HG03103 (cell line): ENCODE measurements around the gene STAP1.
"Not testable (repeated sequence)": the region's sequence is repeated elsewhere in the genome, so short reads cannot be mapped to it uniquely, and the experiment has no call there.

Source experiments
- ATAC-seq: cut with Tn5 transposase; IDR thresholded peaks from one replicate; pipeline ENCODE4 v1.9.1; 2021; ENCODE audit warnings: low read depth; ENCODE audit not compliant: unreplicated experiment

Gene STAP1, protein sequence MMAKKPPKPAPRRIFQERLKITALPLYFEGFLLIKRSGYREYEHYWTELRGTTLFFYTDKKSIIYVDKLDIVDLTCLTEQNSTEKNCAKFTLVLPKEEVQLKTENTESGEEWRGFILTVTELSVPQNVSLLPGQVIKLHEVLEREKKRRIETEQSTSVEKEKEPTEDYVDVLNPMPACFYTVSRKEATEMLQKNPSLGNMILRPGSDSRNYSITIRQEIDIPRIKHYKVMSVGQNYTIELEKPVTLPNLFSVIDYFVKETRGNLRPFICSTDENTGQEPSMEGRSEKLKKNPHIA

GRCh38 chr4:67558493-67558892 lies at the start of gene STAP1:
Gene STAP1, plus strand, starts transcription at chr4:67558727. Its CDS starts 83 bp downstream, at chr4:67558810.
- peak; percentile 59 for ATAC-seq

- no peak for ATAC-seq
Measured at GRCh38 chr4:67512501-67512900, 46.0 kb upstream of the STAP1 start.

- ATAC-seq = no peak
Measured at GRCh38 chr4:67520141-67520540, 38.4 kb upstream of the STAP1 start.

GRCh38 chr4:67521506-67521905 lies 37.0 kb upstream of the STAP1 start:
- ATAC-seq = peak; percentile 71

GRCh38 chr4:67522230-67522629 lies 36.3 kb upstream of the STAP1 start:
- no peak for ATAC-seq

GRCh38 chr4:67522851-67523671 lies 35.5 kb upstream of the STAP1 start:
- ATAC-seq = no peak

DNA sequence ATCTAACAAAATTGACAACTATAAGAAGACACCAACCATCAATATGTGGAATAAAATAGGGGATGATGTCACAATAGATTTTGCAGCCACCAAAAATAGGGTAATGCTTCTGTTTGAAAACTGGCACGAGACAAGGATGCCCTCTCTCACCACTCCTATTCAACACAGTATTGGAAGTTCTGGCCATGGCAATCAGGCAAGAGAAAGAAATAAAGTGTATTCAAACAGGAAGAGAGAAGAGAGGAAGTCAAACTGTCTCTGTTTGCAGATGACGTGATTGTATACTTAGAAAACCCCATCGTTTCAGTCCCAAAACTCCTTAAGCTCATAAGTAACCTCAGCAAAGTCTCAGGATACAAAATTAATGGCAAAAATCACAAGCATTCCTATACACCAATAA lies 34.4 kb upstream of the STAP1 start:
- not testable (repeated sequence) for ATAC-seq

DNA sequence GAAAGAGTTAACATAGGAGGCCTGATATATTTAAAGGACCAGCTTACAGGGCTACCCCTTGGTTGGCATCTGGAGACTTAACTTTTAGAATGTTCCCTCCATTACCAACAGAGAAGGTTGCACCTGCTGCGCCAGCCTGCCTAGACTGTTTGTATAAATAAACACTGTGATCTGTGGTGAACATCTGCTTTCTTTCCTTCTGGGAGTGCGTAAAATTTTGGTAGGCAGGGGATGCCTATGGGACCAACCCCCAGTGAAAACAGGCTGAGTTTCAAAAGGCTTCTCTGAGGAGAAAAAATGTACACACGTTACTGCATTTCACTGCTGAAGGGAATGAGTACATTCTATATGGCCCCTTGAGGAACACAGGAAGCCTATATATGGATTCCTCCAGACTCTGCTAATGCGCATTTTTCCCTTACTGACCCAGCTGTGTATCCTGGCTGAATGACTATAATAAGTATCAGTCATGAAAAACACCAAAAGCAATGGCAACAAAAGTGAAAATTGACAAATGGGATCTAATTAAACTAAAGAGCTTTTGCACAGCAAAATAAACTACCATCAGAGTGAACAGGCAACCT lies 27.1 kb upstream of the STAP1 start:
- no peak for ATAC-seq

DNA sequence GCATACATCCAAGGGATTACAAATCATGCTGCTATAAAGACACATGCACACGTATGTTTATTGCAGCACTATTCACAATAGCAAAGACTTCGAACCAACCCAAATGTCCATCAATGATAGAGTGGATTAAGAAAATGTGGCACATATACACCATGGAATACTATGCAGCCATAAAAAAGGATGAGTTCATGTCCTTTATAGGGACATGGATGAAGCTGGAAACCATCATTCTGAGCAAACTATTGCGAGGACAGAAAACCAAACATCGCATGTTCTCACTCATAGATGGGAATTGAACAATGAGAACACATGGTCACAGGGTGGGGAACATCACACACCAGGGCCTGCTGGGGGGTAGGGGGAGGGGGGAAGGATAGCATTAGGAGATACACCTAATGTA lies 26.1 kb upstream of the STAP1 start:
- ATAC-seq = not testable (repeated sequence)

- no peak for ATAC-seq
Measured at GRCh38 chr4:67533112-67533511, 25.4 kb upstream of the STAP1 start.

DNA sequence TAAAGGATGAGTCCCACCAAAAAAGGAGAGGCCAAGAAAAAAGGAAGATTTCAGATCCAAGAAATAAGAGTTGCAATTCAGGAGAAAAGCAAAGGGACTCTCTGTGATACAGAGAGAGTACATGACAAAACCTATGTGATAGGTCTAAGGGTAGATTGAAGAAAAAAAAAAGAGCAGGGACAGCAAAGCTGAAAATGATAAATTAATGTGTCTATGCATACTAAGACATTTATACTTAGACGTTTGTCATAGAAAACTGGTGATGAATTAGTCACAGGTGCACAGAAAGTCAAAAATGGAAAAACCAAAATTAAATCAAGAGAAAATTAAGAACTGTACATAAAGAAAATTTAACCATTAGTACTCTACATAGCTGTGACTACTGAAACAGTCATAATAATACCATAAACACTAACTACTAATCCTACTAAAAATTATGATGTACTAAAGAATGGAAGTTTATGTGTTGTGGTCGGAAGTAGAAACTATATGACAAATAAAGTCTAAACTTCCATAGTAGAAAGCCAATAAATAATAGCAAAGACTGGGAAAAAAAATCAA lies 23.2 kb upstream of the STAP1 start:
- no peak for ATAC-seq

GRCh38 chr4:67539830-67540229 lies 18.7 kb upstream of the STAP1 start:
- ATAC-seq = no peak

GRCh38 chr4:67542076-67542475 lies 16.5 kb upstream of the STAP1 start:
- no peak for ATAC-seq

DNA sequence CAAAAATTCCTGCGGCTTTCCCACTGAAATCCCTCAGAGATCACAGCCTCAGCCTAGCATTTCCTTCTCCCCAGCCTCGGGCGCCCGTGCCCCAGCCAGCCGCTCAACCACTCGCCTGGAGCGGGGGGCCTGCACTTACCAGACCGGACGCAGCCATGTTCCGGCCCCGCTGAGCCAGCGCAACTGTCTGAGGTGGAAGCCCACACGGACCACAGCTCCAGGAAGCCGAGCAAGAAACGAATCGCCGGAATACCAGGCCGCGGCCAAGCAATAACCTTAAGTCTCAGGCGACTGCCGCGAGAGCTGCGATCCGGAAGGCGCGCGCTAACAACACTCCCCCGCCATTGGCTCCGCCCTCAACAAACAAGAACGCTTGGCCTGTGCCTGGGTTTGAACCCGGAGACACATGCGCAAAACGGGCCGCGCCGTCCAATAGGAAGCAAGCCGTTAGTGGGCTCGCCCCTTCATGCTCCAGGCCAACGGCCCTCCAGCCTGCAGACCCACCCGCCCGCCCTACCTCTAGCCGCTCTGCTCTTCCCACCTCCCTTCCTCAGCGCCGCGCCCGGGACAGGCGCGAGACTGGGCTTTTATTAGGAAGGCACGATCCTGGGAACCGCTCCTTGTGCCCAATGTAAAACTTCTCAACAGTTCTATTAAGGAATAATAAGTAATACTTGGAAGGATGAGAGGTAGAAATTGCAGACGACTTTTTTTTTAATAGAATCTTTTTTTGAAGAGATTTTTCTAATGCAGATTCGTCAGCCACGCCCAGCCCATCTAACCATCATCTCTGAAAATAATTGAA lies 13.1 kb upstream of the STAP1 start, which contains the start of gene CENPC:
TSS of gene CENPC (minus strand) at position 305 of the 805 bp plus-strand sequence. CDS start at position 157, 148 bp downstream.
- ATAC-seq = peak; percentile 93

DNA sequence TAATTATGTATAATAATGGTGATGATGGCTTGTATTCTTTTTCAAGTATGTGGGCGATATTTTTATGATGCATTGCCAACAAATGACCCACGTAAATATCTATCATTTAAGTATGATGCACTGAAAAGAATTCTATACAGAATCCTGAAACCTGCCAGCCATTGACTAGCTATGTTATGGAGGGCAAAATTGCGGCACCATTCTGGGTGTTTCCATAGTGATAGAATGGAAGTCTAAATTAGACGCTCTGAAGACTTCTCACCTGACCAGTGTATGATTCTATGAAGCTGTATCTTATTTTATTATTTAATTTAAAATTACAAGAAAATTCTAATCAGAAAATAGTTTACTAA lies 12.5 kb upstream of the STAP1 start:
- ATAC-seq = no peak

DNA sequence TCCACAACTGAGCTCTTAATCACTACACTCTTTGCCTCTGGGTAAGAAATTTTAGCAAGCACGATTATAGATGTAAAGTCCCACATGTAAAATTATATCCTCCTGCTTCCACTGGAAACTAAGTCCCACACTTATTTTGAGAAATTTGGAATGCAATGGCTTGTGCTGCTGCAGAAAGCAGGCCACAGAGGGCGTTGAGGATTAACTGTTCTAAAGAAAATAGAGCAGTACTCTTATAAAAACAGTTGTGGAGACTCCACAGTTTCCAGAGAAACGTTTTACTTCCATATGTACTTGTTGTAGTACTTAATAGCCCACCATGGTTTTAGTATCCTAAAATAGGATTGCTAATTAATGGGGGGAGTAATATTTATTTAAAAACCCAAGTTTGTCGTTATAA lies 11.6 kb upstream of the STAP1 start:
- no peak for ATAC-seq

DNA sequence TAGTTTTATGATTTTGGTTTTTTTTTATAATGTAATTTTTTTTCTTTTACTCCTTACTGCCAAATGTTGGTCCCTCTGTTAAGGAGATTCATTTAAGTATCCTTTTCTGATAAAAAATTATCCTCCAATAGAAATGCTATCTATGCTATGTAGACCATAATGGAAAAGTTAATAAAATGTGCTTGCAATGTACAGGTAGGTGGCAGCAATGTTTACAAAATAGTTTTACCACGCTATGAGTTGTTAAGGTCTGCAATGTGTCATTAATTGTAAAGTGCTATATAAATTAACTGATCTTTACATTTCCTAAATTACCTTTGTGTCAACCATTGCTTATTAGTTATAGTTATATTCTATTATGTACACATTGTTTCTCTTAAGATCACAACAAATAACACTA lies 9.4 kb upstream of the STAP1 start:
- peak; percentile 28 for ATAC-seq

GRCh38 chr4:67550451-67550850 lies 8.1 kb upstream of the STAP1 start:
- peak; percentile 28 for ATAC-seq

- ATAC-seq = peak; percentile 33
Measured at GRCh38 chr4:67550857-67551256, 7.7 kb upstream of the STAP1 start.

- ATAC-seq = not testable (repeated sequence)
Measured at GRCh38 chr4:67552146-67552792, 6.3 kb upstream of the STAP1 start.
